Esophagus muscularis mucosa (tissue), 4 donors: ENCODE data around the gene RAPH1. TPM values are rescaled to one million over a fixed set of nuclear protein-coding genes. Genes with fewer than 3 reads are reported as not detected.
"Not testable (repeated sequence)": the region's sequence is repeated elsewhere in the genome, so short reads cannot be mapped to it uniquely, and the experiment has no call there.

Experiments used
- DNase-seq: peaks from one replicate; pipeline ENCODE4 v3.0.0-alpha.2; 2017; ENCODE audit errors: extremely low spot score
- H3K27ac ChIP-seq, 4 donors: fragments of 200-600 bp; sonication (generic); replicated peaks in 1 of 4; 1 replicate in 3 of 4; 2 replicates in 1 of 4; pipeline ENCODE4 v1.5.1; 2016 to 2019; ENCODE audit warnings: mild to moderate bottlenecking in 1 of 4
- H3K27me3 ChIP-seq, 4 donors: fragments of 200-600 bp; sonication (generic); one replicate each; pipeline versions ENCODE4 v1.5.1 to v1.6.0; 2016 to 2019
- H3K36me3 ChIP-seq, 4 donors: fragments of 200-600 bp; sonication (generic); one replicate each; pipeline ENCODE4 v1.5.1; 2016 to 2019
- H3K4me1 ChIP-seq, 4 donors: fragments of 200-600 bp; sonication (generic); one replicate each; pipeline ENCODE4 v1.5.1; 2016 to 2019
- H3K4me3 ChIP-seq, 4 donors: fragments of 200-600 bp; sonication (generic); 1 replicate in 2 of 4; 2 replicates in 2 of 4; pipeline ENCODE4 v1.5.1; 2016 to 2019; ENCODE audit warnings: mild to moderate bottlenecking in 4 of 4, moderate library complexity in 1 of 4
- H3K9me3 ChIP-seq, 4 donors: fragments of 200-600 bp; sonication (generic); 1 replicate in 3 of 4; 2 replicates in 1 of 4; pipeline ENCODE4 v1.5.1; 2016 to 2019
- CTCF ChIP-seq, 3 experiments: fragments of 200-600 bp in 2 of 3; fragments of 450-650 bp in 1 of 3; sonication (generic) in 2 of 3; IDR thresholded peaks; one replicate each; pipeline ENCODE4 v1.5.1; 2017 to 2019; ENCODE audit warnings: antibody characterized with exemption in 3 of 3, mild to moderate bottlenecking in 2 of 3, moderate library complexity in 1 of 3
- EP300 ChIP-seq: sonication (generic); formaldehyde crosslinking; IDR thresholded peaks from one replicate; pipeline ENCODE4 v1.6.1; 2017; ENCODE audit warnings: antibody characterized with exemption
- POLR2A ChIP-seq: fragments of 450-650 bp; IDR thresholded peaks from one replicate; pipeline ENCODE4 v1.6.1; 2017; ENCODE audit warnings: antibody characterized with exemption, moderate library complexity, mild to moderate bottlenecking, low read depth
- POLR2AphosphoS5 ChIP-seq, 2 donors: sonication (generic); formaldehyde crosslinking; IDR thresholded peaks; one replicate each; pipeline ENCODE4 v1.6.1; 2017; ENCODE audit warnings: antibody characterized with exemption in 2 of 2
- WGBS: methylation state at CpG from one replicate; pipeline ENCODE4 v1.1.5; 2018; 5-methylcytosine and 5-hydroxymethylcytosine counted together
- intact Hi-C: fragments of 100-400 bp; cut with DNase I; formaldehyde crosslinking; loops from one replicate; pipeline ENCODE4 v1.15.1; 2023
- total RNA-seq, 4 donors: library from RNA; depleted of rRNA; stranded (reverse); fragments of >200 nt; gene quantifications; one replicate each; pipeline versions ENCODE4 v1.1.0 to v1.2.1, GENCODE V29; 2016

RAPH1 gene
- total RNA-seq, 4 donors from 2014 or later: 15.4 to 20.4 (median 18.2) TPM

DNA sequence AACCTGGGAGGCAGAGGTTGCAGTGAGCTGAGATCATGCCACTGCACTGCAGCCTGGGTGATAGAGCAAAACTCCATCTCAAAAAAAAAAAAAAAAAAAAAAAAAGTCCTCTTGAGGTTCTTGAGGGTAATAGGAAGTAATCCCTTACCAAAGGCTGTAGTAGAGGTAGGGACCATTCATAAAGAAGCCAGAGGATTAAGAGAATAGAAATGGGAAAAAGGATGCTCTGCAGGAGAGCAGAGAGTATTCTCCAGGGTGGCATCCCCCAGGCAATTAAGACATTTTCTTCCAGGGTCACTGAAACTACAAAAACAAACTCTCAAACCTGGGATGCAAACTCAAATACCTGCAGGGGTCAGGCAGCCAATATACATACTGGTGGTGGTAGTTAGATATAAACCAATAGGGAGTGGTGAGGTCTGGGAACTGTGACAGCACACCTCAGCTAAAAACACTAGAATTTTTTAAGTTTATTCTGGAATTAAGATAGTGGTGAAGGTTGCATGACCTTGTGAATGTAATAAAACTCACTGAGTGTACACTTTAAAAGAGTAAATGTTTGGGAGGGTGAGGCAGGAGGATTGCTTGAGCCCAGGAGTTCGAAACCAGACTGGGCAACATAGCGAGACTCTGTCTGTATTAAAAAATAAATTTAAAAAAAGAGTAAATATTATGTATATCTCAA lies 24.7 kb downstream of the RAPH1 start:
- Histone ChIP-seq H3K4me1 (peaks cover 0 to 4% (median 0%) of the 10 kb centered on the region in 4 donors), H3K9me3 (no peaks in the 10 kb centered on the region), H3K36me3 (no peaks in the 10 kb centered on the region), H3K27ac (no peak overlapping the region), H3K27me3 (no peaks in the 10 kb centered on the region), H3K4me3 (no peak overlapping the region)
- intact Hi-C loops: no loop called here
- no peak for DNase-seq
- TF ChIP-seq POLR2AphosphoS5 (IDR thresholded peaks at IDR 0.05): no peak
- 96% methylated on average over 2 of the region's 2 CpGs for WGBS

DNA sequence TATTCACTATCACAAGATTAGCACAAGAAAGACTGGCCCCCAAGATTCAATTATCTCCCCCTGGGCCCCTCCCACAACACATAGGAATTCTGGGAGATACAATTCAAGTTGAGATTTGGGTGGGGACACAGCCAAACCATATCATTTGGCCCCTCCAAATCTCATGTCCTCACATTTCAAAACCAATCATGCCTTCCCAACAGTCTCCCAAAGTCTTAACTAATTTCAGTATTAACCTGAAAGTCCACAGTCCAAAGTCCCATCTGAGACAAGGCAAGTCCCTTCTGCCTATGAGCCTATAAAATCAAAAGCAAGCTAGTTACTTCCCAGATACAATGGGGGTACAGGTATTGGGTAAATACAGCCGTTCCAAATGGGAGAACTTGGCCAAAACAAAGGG lies 31.6 kb downstream of the RAPH1 start:
- H3K27me3 ChIP-seq, intact Hi-C loops, H3K27ac ChIP-seq, H3K9me3 ChIP-seq, H3K36me3 ChIP-seq, H3K4me3 ChIP-seq, DNase-seq: not testable (repeated sequence)
- H3K4me1 ChIP-seq: peaks cover 5 to 18% (median 12%) of the 10 kb centered on the region in 4 donors
- 100% methylated on average over 1 of the region's 1 CpG for WGBS

DNA sequence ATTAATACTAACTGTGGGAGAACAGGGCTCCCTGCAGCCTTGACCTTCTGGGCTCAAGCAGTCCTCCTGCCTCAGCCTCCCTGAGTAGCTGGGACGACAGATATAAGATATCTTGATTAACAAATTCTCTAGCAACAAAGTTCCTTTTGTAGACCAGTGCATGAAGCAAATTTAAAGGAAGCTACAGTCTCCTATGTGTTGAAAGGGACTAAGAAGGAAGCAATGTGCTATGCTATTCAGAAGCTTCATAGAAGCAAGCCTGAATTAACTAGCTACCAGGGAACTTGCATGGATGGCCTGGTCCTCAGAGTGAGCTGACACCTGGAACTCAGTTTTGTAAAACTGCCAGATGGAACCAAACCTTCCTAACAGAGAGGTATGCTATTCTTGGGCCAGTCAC lies 33.2 kb downstream of the RAPH1 start:
- TF ChIP-seq EP300: no peak
- TF ChIP-seq CTCF (IDR thresholded peaks at IDR 0.05): no peak
- TF ChIP-seq POLR2A: no peak
- TF ChIP-seq POLR2AphosphoS5 (IDR thresholded peaks at IDR 0.05): no peak
- Histone ChIP-seq H3K36me3 (peaks cover 0 to 3% (median 0%) of the 10 kb centered on the region in 4 donors), H3K27me3 (no peaks in the 10 kb centered on the region), H3K4me1 (peaks cover 5 to 25% (median 14%) of the 10 kb centered on the region in 4 donors), H3K4me3 (no peak overlapping the region), H3K9me3 (no peaks in the 10 kb centered on the region), H3K27ac (no peak overlapping the region)
- WGBS: 88% methylated on average over 1 of the region's 1 CpG
- no peak for DNase-seq
- intact Hi-C loops: no loop called here

DNA sequence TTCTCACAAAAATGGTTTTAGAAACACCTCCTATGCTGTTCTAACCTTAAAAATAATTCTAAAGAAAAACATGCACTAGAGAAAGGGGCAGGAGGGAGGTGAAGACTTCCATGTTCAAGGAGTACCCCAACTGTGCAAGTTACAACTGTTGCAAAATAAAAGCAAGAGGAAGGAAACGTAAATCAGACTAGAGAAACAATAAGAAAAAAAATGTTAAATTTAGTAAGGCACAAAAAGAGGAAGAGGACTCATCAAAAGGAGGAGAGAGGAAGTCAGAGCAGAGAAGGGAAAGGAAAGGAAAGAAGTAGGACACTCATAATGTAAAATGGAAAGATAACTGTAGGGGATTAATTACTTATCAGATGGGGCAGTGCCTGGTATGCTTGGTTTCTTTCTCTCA lies 34.1 kb downstream of the RAPH1 start:
- no peak for DNase-seq
- TF ChIP-seq EP300: no peak
- no peak for TF ChIP-seq POLR2AphosphoS5 (IDR thresholded peaks at IDR 0.05)
- no peak for TF ChIP-seq CTCF (IDR thresholded peaks at IDR 0.05)
- TF ChIP-seq POLR2A: no peak
- intact Hi-C loops: no loop called here
- Histone ChIP-seq H3K4me3 (no peak overlapping the region), H3K4me1 (peaks cover 5 to 25% (median 14%) of the 10 kb centered on the region in 4 donors), H3K27me3 (no peaks in the 10 kb centered on the region), H3K27ac (no peak overlapping the region), H3K9me3 (no peaks in the 10 kb centered on the region), H3K36me3 (peaks cover 0 to 3% (median 0%) of the 10 kb centered on the region in 4 donors)
- WGBS: 64% methylated on average over 1 of the region's 1 CpG

DNA sequence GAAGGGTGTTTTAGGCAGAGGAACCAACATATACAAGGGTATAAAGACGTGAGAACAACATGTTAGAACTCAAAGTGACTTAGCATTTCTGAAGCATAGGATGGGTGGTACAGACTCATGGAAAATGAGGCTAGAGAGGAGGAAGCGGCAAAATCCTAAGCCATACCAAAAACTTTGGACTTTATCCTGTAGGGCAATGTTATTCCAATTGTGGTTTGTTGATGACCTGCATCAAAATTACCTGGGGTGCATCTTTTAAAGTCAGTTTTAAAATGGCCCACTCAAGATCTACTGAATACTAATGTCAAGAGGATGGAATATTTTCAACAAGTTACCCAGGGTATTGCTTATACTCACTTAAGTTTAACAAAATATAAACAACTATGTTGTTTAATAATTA lies 34.8 kb downstream of the RAPH1 start:
- Histone ChIP-seq H3K4me3 (no peak overlapping the region), H3K9me3 (no peaks in the 10 kb centered on the region), H3K27ac (no peak overlapping the region), H3K27me3 (no peaks in the 10 kb centered on the region), H3K36me3 (peaks cover 0 to 3% (median 0%) of the 10 kb centered on the region in 4 donors), H3K4me1 (peaks cover 5 to 25% (median 14%) of the 10 kb centered on the region in 4 donors)
- WGBS: 93% methylated on average over 2 of the region's 2 CpGs
- intact Hi-C loops: no loop called here
- no peak for DNase-seq
- TF ChIP-seq POLR2AphosphoS5 (IDR thresholded peaks at IDR 0.05) (no peak), CTCF (IDR thresholded peaks at IDR 0.05) (no peak), POLR2A (no peak), EP300 (no peak)

- intact Hi-C loops: no loop called here
- Histone ChIP-seq H3K27ac (no peak overlapping the region), H3K36me3 (peaks cover 0 to 8% (median 4%) of the 10 kb centered on the region in 4 donors), H3K4me1 (peaks cover 5 to 25% (median 14%) of the 10 kb centered on the region in 4 donors), H3K9me3 (no peaks in the 10 kb centered on the region), H3K4me3 (no peak overlapping the region), H3K27me3 (no peaks in the 10 kb centered on the region)
- TF ChIP-seq POLR2A: no peak
- no peak for TF ChIP-seq EP300
- TF ChIP-seq POLR2AphosphoS5 (IDR thresholded peaks at IDR 0.05): no peak
- TF ChIP-seq CTCF (IDR thresholded peaks at IDR 0.05): no peak
- DNase-seq: no peak
- 48% methylated on average over 4 of the region's 4 CpGs for WGBS
Observed at GRCh38 chr2:203498161-203498560, 36.9 kb downstream of the RAPH1 start.
